Neural cell (in vitro differentiated cells): ENCODE results near the gene WDR31.

Source experiments
- CTCF ChIP-seq: fragments of 450-650 bp; IDR thresholded peaks from 2 replicates; pipeline ENCODE4 v1.5.1; 2014; ENCODE audit warnings: antibody characterized with exemption, mild to moderate bottlenecking, moderate library complexity; ENCODE audit not compliant: poor library complexity, severe bottlenecking
- EP300 ChIP-seq: fragments of 450-650 bp; conservative IDR thresholded peaks from 2 replicates; pipeline ENCODE4 v1.6.1; 2014; ENCODE audit warnings: antibody characterized with exemption, mild to moderate bottlenecking, moderate library complexity; ENCODE audit not compliant: poor library complexity, severe bottlenecking
- EZH2 ChIP-seq: fragments of 200-600, 300-800 bp; shearing (Covaris generic), sonication (generic); IDR thresholded peaks from 2 replicates; pipeline ENCODE4 v1.6.1; 2014; ENCODE audit warnings: antibody characterized with exemption, low read length, borderline replicate concordance, mild to moderate bottlenecking; ENCODE audit not compliant: insufficient read depth, poor library complexity, severe bottlenecking
- POLR2AphosphoS5 ChIP-seq: IDR thresholded peaks from 2 replicates; pipeline ENCODE4 v1.6.1; 2012
- REST ChIP-seq: IDR thresholded peaks from 2 replicates; pipeline ENCODE4 v1.6.1; 2012; ENCODE audit warnings: borderline replicate concordance
- SMC3 ChIP-seq: fragments of 450-650 bp; conservative IDR thresholded peaks from 2 replicates; pipeline ENCODE4 v1.6.1; 2014; ENCODE audit warnings: antibody characterized with exemption, mild to moderate bottlenecking, moderate library complexity; ENCODE audit not compliant: poor library complexity
- TAF1 ChIP-seq: IDR thresholded peaks from 2 replicates; pipeline ENCODE4 v1.6.1; 2012; ENCODE audit warnings: low read depth

GRCh38 chr9:113381909-113382411 is 41.9 kb upstream of the WDR31 start:
- no peak for TF ChIP-seq CTCF
- no peak for TF ChIP-seq EZH2
- no peak for TF ChIP-seq SMC3
- TF ChIP-seq TAF1: no peak
- no peak for TF ChIP-seq REST
- TF ChIP-seq POLR2AphosphoS5: no peak
- no peak for TF ChIP-seq EP300
